Activated T-cell treated with anti-CD3 and anti-CD28 coated beads, Interleukin-2, amount 50 U/mL, for 1 hour (primary cell): ENCODE measurements around the gene CEP55.
"Not testable (repeated sequence)": the region's sequence is repeated elsewhere in the genome, so short reads cannot be mapped to it uniquely, and the experiment has no call there.

Experiments
- DNase-seq: peaks from one replicate; pipeline ENCODE4 v3.0.0-alpha.2; 2020

The CEP55 gene

GRCh38 chr10:93515071-93516005 is 18.9 kb downstream of the CEP55 start:
- DNase-seq, result no peak

DNA sequence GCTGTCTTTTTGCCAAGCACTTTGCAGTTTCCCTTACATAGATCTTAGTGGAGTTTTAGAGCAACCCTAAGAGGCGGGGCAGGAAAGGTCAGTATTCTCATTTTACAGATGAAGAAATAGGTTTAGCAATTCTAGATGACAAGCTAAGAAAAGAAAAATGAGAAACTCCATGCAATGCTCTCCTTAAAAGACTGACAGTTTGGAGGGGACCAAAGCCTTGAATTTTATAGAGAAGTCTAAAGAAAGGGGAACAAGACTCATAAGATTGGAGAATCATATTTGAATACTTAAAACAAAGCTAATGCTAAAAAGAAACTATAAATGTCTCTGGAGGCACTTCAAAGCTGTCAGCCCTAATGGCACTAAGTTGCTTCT is 19.6 kb downstream of the CEP55 start:
- no peak for DNase-seq

- DNase-seq, result no peak
Observed at GRCh38 chr10:93518531-93518930, 22.1 kb downstream of the CEP55 start.

DNA sequence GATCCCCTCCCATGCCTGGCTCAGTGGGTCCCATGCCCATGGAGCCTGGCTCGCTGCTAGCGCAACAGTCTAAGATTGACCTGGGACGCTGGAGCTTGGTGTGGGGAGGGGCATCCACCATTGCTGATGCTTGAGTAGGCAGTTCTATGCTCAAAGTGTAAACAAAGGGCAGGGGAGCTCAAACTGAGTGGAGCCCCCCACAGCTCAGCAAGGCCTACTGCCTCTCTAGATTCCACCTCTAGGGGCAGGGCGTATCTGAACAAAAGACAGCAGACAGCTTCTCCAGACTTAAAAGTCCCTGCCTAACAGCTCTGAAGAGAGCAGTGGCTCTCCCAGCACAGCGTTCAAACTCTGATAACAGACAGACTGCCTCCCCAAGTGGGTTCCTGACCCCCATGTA is 38.9 kb downstream of the CEP55 start:
- DNase-seq, result no peak

GRCh38 chr10:93540871-93541270 is 44.5 kb downstream of the CEP55 start:
- not testable (repeated sequence) for DNase-seq

DNA sequence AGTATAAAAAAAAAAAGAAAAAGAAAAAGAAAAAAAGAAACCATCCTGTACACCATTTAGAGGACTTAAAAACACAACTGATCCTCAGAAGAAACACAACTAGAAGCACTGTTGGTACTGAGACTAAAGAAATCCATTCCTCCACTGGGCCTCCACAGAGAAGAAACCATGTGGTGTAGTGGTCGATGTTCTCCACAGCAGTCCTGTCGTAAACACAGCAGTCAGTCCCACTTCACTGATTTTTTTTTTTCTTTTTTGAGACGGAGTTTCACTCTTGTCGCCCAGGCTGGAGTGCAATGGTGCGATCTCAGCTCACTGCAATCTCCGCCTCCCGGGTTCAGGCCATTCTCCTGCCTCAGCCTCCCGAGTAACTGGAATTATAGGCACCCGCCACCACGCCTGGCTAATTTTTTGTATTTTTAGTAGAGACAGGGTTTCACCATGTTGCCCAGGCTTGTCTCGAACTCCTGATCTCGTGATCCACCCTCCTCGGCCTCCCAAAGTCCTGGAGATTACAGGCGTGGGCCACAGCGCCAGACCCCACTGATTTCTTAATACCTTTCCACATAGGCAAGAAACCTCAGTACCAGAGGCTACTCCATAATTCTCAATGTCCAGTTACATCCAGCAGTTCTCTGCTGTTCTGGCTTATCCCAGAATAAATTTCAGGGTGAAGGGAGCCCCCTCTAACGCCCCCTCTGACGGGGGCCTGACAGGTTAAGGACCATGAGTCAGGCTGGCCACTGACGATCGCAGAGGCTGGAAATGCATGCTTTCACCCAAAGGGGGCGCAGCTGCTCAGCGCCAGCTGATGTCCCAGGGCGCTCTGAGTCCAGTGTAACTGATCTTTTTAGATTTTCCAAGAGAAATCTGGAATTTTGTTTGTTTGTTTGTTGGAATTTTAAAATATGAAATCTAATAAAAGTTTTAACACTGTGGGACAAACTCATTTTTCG is 45.3 kb downstream of the CEP55 start:
- DNase-seq, result peak; percentile 24

- DNase-seq, result no peak
Observed at GRCh38 chr10:93542358-93542791, 46.0 kb downstream of the CEP55 start.

GRCh38 chr10:93546995-93547394 is 50.6 kb downstream of the CEP55 start:
- not testable (repeated sequence) for DNase-seq

DNA sequence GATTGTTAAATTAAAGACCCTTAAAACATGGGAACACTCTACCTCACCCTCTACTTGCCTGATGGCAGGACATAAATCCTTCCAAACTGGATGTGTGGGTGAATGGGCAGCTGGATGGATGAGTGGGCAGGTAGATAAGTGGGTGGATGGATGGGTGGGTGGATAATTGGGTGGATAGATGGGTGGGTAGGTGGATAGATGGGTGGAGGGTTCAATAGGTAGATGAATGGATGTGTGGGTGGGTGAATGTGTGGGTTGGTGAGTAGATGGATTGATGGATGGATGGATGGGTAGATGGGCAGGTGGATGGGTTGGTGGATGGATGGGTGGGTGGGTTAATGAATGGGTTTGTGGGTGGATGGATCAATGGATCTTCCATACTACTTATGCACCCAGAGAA is 51.1 kb downstream of the CEP55 start:
- DNase-seq, result no peak

DNA sequence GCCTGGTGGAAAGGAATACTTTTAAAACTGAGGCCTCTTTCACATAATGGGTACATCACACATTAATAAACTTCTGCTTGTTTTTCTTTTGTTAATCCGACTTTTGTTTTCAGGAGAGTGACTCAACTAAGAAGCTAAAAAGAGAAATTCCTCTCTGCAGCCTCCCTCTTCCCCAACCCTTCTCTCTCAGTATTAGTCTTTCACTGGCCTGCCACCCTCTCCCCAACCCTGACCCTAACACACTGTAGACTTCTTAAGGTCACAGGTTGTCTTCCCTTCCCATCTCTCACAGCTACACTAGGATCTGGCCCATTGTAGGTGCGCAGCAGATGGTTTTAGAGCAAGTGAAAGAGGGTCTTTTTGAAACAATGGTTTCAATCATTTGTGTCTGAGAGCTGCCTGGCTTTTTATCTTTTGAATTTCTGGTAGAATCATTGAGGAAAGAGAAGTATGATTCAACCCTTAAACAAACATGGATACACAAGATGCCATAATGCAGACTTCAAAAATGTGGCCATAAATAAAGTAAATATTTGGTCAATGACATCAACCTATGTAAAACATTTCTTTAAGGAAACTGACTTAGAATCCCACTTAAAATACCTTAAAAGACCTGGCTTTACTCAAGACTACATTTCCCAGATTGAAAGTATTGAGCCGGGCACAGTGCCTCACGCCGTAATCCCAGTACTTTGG is 52.1 kb downstream of the CEP55 start:
- DNase-seq, result no peak

DNA sequence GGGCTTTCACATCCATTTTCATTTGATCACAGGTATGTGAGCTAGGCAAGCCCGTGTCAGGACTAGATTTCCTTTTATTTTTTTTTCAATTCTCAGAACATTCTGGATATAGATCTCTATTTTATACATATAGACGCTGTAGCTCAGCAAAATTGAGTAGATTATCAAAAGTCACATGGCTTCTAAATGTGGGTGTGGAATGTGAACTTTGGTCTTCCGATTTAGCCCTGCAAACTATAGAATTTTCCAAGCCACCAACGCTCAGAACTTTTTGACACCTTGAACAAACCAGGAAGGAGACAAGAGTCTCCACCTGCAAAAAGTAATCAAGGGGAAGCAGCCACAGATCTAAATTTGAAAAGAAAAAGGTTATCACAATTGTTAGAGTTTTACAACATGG is 54.2 kb downstream of the CEP55 start:
- no peak for DNase-seq

DNA sequence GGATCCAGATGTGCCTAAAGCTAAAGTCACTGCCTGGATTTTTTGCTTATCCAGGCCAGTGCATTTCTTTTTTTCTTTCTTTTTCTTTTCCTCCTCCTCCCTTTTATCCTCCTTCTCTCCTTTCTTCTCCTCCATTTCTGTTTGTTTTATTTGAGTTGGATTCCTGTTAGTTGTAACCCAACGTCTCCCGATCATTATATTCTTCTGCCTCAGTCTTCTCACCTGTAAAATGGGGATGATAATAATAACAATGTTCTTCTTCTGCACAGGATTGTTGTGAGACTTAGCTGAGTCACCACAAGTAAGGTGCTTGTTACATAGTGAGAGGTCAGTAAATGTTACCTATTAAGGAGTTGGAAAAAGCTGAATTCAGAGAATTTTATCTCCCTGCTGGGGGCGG is 56.4 kb downstream of the CEP55 start:
- no peak for DNase-seq

DNA sequence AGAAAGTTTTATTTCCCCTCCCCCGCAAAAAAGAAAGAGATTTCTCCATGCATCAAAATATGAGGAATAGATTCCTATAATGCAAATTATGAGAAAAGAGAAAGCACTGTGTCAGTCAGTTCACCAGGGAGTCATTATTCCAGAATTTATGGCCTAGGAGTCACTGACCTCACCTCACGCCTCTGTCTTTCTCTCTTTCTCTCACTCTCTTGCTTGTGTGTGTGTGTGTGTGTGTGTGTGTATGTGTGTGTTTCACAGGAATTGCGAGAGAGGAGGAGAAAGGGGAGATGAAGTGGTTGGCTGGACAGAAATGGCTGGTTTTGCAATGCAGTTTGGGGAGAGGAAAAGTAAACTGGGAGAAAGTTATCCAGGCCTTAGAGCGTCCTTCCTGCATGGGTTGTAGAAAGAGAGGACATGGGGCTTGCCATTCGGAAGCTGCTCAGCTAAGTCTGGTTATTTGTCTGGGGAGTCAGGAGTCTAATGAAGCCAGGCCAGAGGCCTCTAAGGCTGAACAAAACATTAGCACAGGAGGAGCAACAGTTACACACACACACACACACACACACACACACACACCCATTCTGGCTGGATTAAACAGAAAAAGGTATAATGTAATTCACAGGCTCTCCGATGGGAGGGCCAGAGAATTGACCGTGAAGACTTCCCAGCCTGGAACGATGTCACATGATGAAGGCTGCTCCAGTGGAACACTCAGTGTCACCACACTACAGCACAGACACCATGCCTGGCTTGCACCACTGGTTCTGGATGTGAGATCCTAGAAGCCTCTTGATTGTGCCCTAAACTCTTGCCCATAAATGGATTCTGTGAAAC is 57.3 kb downstream of the CEP55 start:
- no peak for DNase-seq

DNA sequence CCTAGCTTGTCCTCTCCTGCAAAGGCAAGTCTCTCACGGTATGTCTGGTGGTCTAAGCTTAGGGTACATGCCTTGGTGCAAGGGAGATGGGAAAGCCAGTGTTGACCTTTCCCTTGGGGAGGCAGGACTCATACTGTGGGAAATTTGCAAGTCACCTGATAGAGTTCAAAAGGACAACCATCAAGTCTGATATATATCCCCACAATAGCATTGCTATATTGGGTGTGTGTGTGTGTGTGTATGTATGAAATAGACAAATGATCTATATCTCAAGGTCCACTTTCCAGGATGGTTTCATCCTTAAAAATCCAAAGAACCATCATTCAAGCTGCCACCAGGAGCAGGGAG is 57.9 kb downstream of the CEP55 start:
- DNase-seq, result no peak

- peak; percentile 40 for DNase-seq
Observed at GRCh38 chr10:93554760-93555432, 58.5 kb downstream of the CEP55 start.

- DNase-seq, result no peak
Observed at GRCh38 chr10:93559490-93559889, 63.1 kb downstream of the CEP55 start.

GRCh38 chr10:93560541-93560940 is 64.1 kb downstream of the CEP55 start:
- no peak for DNase-seq

DNA sequence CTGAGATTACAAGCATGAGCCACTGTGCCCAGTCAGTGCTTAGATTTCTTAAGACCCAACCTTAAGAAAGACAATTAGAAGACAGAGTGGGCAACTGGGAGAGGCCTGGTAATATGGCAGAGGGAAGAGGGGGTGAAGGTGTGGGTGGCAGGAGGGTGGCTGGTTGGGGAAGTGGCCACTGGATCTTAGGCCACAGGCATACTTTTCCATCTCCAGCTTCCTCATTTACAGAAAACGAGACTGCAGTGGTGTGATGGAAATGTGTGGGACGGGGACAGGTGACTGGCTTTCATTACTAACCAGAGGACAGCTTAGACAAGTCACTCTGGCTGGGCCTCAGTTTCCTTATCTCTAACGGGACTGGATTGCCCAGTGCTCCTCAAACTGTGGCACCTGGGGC is 69.0 kb downstream of the CEP55 start:
- DNase-seq, result no peak

DNA sequence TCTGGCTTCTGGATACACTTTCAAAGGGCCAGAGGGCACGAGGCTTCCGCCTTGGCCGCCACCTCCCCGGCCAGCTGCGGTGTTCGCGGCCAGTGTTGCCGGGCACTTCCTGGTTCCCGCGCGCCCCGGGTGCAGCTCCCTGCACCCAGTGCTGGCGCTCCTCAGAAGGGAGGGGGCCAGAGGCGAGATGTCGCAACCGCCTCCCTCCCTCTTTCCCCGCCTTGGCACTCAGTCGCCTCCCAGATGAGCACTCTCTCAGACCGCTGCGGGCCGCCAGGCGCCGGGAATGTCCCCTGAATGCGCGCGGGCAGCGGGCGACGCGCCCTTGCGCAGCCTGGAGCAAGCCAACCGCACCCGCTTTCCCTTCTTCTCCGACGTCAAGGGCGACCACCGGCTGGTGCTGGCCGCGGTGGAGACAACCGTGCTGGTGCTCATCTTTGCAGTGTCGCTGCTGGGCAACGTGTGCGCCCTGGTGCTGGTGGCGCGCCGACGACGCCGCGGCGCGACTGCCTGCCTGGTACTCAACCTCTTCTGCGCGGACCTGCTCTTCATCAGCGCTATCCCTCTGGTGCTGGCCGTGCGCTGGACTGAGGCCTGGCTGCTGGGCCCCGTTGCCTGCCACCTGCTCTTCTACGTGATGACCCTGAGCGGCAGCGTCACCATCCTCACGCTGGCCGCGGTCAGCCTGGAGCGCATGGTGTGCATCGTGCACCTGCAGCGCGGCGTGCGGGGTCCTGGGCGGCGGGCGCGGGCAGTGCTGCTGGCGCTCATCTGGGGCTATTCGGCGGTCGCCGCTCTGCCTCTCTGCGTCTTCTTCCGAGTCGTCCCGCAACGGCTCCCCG is 70.2 kb downstream of the CEP55 start, which contains the start of gene FFAR4:
TSS of gene FFAR4 (plus strand) at position 231 of the 842 bp plus-strand sequence. CDS start at position 287, 56 bp downstream.
- DNase-seq, result no peak
